ENCODE data around the gene MPO. TPM values are rescaled to one million over a fixed set of nuclear protein-coding genes. Genes with fewer than 3 reads are reported as not detected.

MPO gene
- total RNA-seq, 1 experiment from 2014 or later, result not detected

DNA sequence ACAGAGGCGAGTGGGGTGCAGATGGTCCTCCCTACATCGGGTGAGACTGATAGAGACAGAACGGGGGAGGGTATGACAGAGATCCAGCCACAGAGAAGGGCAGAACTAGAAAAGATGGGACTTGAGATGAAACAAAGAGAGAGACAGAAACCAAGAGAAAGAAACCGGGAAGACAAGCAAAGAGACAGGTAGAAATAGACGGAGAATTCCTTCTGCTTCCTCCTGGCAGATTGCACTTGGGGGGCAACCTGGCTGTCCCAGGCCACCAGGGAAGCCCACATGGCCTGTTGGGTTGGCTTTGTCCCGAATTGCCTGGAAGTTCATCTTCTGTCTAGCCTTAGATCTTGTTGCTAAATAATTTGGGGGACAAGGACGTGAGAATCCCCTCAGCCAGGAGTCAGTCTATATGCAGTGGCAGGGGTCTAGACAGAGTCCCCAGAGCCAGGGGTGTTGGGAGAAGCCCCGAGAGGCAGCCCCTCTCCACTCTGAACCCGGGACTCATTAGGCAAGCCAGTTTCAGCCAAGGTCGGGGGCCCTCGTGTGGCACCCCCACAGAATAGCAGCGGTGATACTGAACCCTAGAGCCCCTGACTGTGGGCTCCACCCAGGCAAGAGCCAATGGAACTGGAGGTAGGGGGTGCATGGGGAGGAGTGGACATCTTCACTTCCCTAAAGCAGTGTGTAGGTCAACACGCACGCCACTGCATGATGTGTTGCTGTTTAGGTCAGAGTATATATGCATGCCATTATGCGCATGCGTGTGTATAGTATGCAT is 48.5 kb upstream of the MPO start:
- peak; percentile 78 for ATAC-seq

More for the DNA sequence above, 48.5 kb upstream of the MPO start:
- H3K27ac ChIP-seq (ENCODE audit: low read depth, low read length), result no peak overlapping the region
- H3K79me2 ChIP-seq (ENCODE audit: insufficient read depth, low read length), result no peaks in the 10 kb centered on the region
- H3K9me2 ChIP-seq (ENCODE audit: insufficient read depth), result no peaks in the 10 kb centered on the region
- no peak overlapping the region for H2AFZ ChIP-seq (ENCODE audit: low read depth, low read length, poor library complexity, severe bottlenecking)
- intact Hi-C loops (cut with micrococcal nuclease), result no loop called here
- H3K36me3 ChIP-seq (ENCODE audit: control insufficient read depth in 1 of 2, insufficient read depth in 2 of 2, low read length in 2 of 2), result no peaks in the 10 kb centered on the region
- no peak overlapping the region for H3K4me2 ChIP-seq (ENCODE audit: low read length)
- H3K9me3 ChIP-seq (ENCODE audit: control insufficient read depth in 1 of 2, insufficient read depth in 1 of 2, low read depth in 1 of 2, low read length in 2 of 2), result no peaks in the 10 kb centered on the region
- CTCF ChIA-PET, result no interaction called here
- BruUV-seq (replicated peaks), result no TSS peak
- no peaks in the 10 kb centered on the region for H3K27me3 ChIP-seq (ENCODE audit: insufficient read depth, low read length)
- RAD21 ChIA-PET (ENCODE audit: low non-redundant PET in 1 of 2, low total read pairs in 2 of 2, uncharacterized antibody in 2 of 2, unreplicated experiment in 2 of 2), result no interaction called here
- peaks cover 3 to 12% of the 10 kb centered on the region in 2 experiments; a peak in 3 of 4 replicates for H3K4me1 ChIP-seq (ENCODE audit: control insufficient read depth in 1 of 2, insufficient read depth in 2 of 2, low read length in 2 of 2)
- POLR2A ChIA-PET, result no interaction called here
- no peak overlapping the region for H3K4me3 ChIP-seq (replicated peaks in 1 of 2; ENCODE audit: low read depth in 1 of 2, low read length in 2 of 2)
- no peaks in the 10 kb centered on the region for H4K20me1 ChIP-seq (ENCODE audit: insufficient read depth)
- DNase-seq (ENCODE audit: low read depth, low spot score), result no peak
- no peak for TF ChIP-seq ATF3 (IDR thresholded peaks at IDR 0.05)
- TF ChIP-seq, protein P1, sequence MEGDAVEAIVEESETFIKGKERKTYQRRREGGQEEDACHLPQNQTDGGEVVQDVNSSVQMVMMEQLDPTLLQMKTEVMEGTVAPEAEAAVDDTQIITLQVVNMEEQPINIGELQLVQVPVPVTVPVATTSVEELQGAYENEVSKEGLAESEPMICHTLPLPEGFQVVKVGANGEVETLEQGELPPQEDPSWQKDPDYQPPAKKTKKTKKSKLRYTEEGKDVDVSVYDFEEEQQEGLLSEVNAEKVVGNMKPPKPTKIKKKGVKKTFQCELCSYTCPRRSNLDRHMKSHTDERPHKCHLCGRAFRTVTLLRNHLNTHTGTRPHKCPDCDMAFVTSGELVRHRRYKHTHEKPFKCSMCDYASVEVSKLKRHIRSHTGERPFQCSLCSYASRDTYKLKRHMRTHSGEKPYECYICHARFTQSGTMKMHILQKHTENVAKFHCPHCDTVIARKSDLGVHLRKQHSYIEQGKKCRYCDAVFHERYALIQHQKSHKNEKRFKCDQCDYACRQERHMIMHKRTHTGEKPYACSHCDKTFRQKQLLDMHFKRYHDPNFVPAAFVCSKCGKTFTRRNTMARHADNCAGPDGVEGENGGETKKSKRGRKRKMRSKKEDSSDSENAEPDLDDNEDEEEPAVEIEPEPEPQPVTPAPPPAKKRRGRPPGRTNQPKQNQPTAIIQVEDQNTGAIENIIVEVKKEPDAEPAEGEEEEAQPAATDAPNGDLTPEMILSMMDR (IDR thresholded peaks at IDR 0.05 in 2 of 3, conservative IDR thresholded peaks at IDR 0.05 in 1 of 3; ENCODE audit: borderline replicate concordance in 1 of 3, insufficient read depth in 1 of 3, low read depth in 2 of 3, low read length in 2 of 3), result peak in 2 of 3 experiments; percentile 43 to 48; a peak in 4 of 6 replicates
- no peak overlapping the region for H3K9ac ChIP-seq (ENCODE audit: low read length)
